SK-N-SH (cell line): ENCODE data around the gene C22orf15. TPM values are rescaled to one million over a fixed set of nuclear protein-coding genes. Genes with fewer than 3 reads are reported as not detected.

ENCODE experiments used
- CTCF ChIA-PET: fragments of 300-600, 350-600 bp; formaldehyde crosslinking; extraction: SDS; loops from one replicate; lab custom pipeline; 2021; lab: Yijun Ruan, JAX
- POLR2A ChIA-PET: fragments of 350-600 bp; sonication (Branson Sonifier 250); formaldehyde crosslinking; extraction: SDS; loops from one replicate; lab custom pipeline; 2020; ENCODE audit warnings: antibody characterized with exemption, inconsistent platforms; lab: Yijun Ruan, JAX
- DNase-seq: peaks from one replicate; pipeline ENCODE4 v3.0.0; 2012
- H2AFZ ChIP-seq: fragments of 200-600 bp; sonication (generic); 2 replicates; pipeline ENCODE4 v1.8.1; 2016; ENCODE audit warnings: antibody characterized with exemption, mild to moderate bottlenecking, low read depth
- H3F3A ChIP-seq: fragments of 200-600 bp; sonication (generic); replicated peaks from 2 replicates; pipeline ENCODE3; 2016; ENCODE audit warnings: antibody characterized with exemption, mild to moderate bottlenecking; ENCODE audit not compliant: insufficient read depth
- H3K27ac ChIP-seq, 2 experiments: fragments of 200-500 bp in 1 of 2; fragments of 200-600 bp in 1 of 2; sonication (Bioruptor generic) in 1 of 2; sonication (generic), shearing (Covaris generic) in 1 of 2; 2 replicates each; pipeline versions ENCODE4 v1.5.1 to v1.6.1; 2014 to 2016; ENCODE audit warnings: low read depth in 2 of 2, inconsistent platforms in 1 of 2, low read length in 1 of 2, mild to moderate bottlenecking in 1 of 2, mixed read lengths in 1 of 2
- H3K27me3 ChIP-seq: fragments of 200-600 bp; sonication (generic), shearing (Covaris generic); 2 replicates; pipeline ENCODE4 v1.6.1; 2016; ENCODE audit warnings: mixed run types; ENCODE audit not compliant: insufficient read depth
- H3K36me3 ChIP-seq, 2 experiments: fragments of 200-500 bp in 1 of 2; fragments of 200-600 bp in 1 of 2; sonication (Bioruptor generic) in 1 of 2; sonication (generic) in 1 of 2; replicated peaks in 1 of 2; 2 replicates each; pipeline versions ENCODE3 to v1.5.1; 2014 to 2016; ENCODE audit warnings: low read length in 1 of 2, mild to moderate bottlenecking in 1 of 2; ENCODE audit not compliant: insufficient read depth in 2 of 2, control insufficient read depth in 1 of 2
- H3K4me1 ChIP-seq, 2 experiments: fragments of 200-500 bp in 1 of 2; fragments of 200-600 bp in 1 of 2; sonication (Bioruptor generic) in 1 of 2; sonication (generic), shearing (Covaris generic) in 1 of 2; 2 replicates each; pipeline versions ENCODE4 v1.5.1 to v1.6.1; 2014 to 2016; ENCODE audit warnings: low read depth in 1 of 2, low read length in 1 of 2, mixed run types in 1 of 2; ENCODE audit not compliant: insufficient read depth in 2 of 2, control insufficient read depth in 1 of 2
- H3K4me2 ChIP-seq: fragments of 200-600 bp; sonication (generic), shearing (Covaris generic); 2 replicates; pipeline ENCODE4 v1.6.1; 2017; ENCODE audit warnings: mixed run types
- H3K4me3 ChIP-seq, 2 experiments: fragments of 200-500 bp in 1 of 2; fragments of 200-600 bp in 1 of 2; sonication (Bioruptor generic) in 1 of 2; sonication (generic), shearing (Covaris generic) in 1 of 2; 2 replicates each; pipeline versions ENCODE4 v1.5.1 to v1.8.1; 2014 to 2016; ENCODE audit warnings: low read depth in 2 of 2, inconsistent platforms in 1 of 2, low read length in 1 of 2, mild to moderate bottlenecking in 1 of 2, mixed read lengths in 1 of 2, moderate library complexity in 1 of 2
- H3K79me2 ChIP-seq: fragments of 200-600 bp; sonication (generic); 2 replicates; pipeline ENCODE4 v1.8.1; 2017; ENCODE audit warnings: mild to moderate bottlenecking; ENCODE audit not compliant: insufficient read depth
- H3K9ac ChIP-seq: fragments of 200-600 bp; sonication (generic); 2 replicates; pipeline ENCODE4 v1.6.1; 2017; ENCODE audit warnings: mixed run types
- H3K9me2 ChIP-seq: fragments of 200-600 bp; sonication (generic); 2 replicates; pipeline ENCODE4 v1.6.1; 2017; ENCODE audit warnings: mixed run types
- H3K9me3 ChIP-seq: fragments of 200-600 bp; sonication (generic); 2 replicates; pipeline ENCODE4 v1.6.1; 2017; ENCODE audit warnings: mixed run types, mild to moderate bottlenecking, moderate library complexity
- H4K20me1 ChIP-seq: fragments of 200-600 bp; sonication (generic); 2 replicates; pipeline ENCODE4 v1.6.1; 2017; ENCODE audit warnings: mild to moderate bottlenecking, mixed run types; ENCODE audit not compliant: insufficient read depth
- FOSL2 ChIP-seq: IDR thresholded peaks from 2 replicates; pipeline ENCODE4 v1.4.0; 2012; ENCODE audit warnings: low read depth, mild to moderate bottlenecking, moderate library complexity, borderline replicate concordance
- FOXM1 ChIP-seq: IDR thresholded peaks from 2 replicates; pipeline ENCODE4 v1.4.0; 2012; ENCODE audit warnings: low read depth, mild to moderate bottlenecking
- GABPA ChIP-seq: IDR thresholded peaks from 2 replicates; pipeline ENCODE4 v1.4.0; 2012; ENCODE audit warnings: low read depth, mild to moderate bottlenecking
- JUND ChIP-seq: IDR thresholded peaks from 2 replicates; pipeline ENCODE4 v1.4.0; 2012
- NFIC ChIP-seq: IDR thresholded peaks from 2 replicates; pipeline ENCODE4 v1.4.0; 2012; ENCODE audit warnings: borderline replicate concordance
- RCOR1 ChIP-seq: fragments of 150-350 bp; IDR thresholded peaks from 2 replicates; pipeline ENCODE4 v1.6.1; 2017; ENCODE audit warnings: antibody characterized with exemption, low read length
- RFX5 ChIP-seq: IDR thresholded peaks from 2 replicates; pipeline ENCODE4 v1.6.1; 2012; ENCODE audit warnings: mild to moderate bottlenecking, improper control_type of control experiment, low read length
- RXRA ChIP-seq: IDR thresholded peaks from 2 replicates; pipeline ENCODE4 v1.4.0; 2012; ENCODE audit warnings: low read depth, mild to moderate bottlenecking, borderline replicate concordance
- TEAD4 ChIP-seq: IDR thresholded peaks from 2 replicates; pipeline ENCODE4 v1.4.0; 2012; ENCODE audit warnings: mild to moderate bottlenecking, borderline replicate concordance; ENCODE audit not compliant: insufficient read depth
- WGBS: methylation state at CpG from one replicate; pipeline ENCODE4 v1.1.6; 2017; ENCODE audit warnings: low lambda C conversion rate; 5-methylcytosine and 5-hydroxymethylcytosine counted together
- polyA plus RNA-seq, 3 experiments: library from polyadenylated mRNA; depleted of rRNA; stranded (reverse); fragments of >200 nt; gene quantifications; 2 replicates each; pipeline ENCODE4 v1.2.3, GENCODE V29; 2012
- TF ChIP-seq, protein P1 (sequence below): fragments of 150-350 bp; IDR thresholded peaks from 2 replicates; pipeline ENCODE4 v1.6.1; 2016; ENCODE audit warnings: mild to moderate bottlenecking, low read depth, low read length
- TF ChIP-seq, protein P2 (sequence below): IDR thresholded peaks from 2 replicates; pipeline ENCODE4 v1.4.0; 2012; ENCODE audit warnings: low read depth
- TF ChIP-seq, protein P3 (sequence below): fragments of 150-350 bp; IDR thresholded peaks from 2 replicates; pipeline ENCODE4 v1.6.1; 2017; ENCODE audit warnings: antibody characterized with exemption, low read length, low read depth, borderline replicate concordance
- TF ChIP-seq, protein P4 (sequence below): IDR thresholded peaks from 2 replicates; pipeline ENCODE4; 2012
- TF ChIP-seq, protein P5 (sequence below): fragments of 200-600 bp; sonication (generic); IDR thresholded peaks from 2 replicates; pipeline ENCODE4 v1.6.1; 2017; ENCODE audit warnings: antibody characterized with exemption, mild to moderate bottlenecking, moderate library complexity
- TF ChIP-seq, protein P6 (sequence below): IDR thresholded peaks from 2 replicates; pipeline ENCODE4 v1.4.0; 2012; ENCODE audit warnings: low read depth, borderline replicate concordance

The C22orf15 gene
- polyA plus RNA-seq, 1 of the 3 experiments (the other 2 are of a cell fraction) = 1.6 TPM

DNA sequence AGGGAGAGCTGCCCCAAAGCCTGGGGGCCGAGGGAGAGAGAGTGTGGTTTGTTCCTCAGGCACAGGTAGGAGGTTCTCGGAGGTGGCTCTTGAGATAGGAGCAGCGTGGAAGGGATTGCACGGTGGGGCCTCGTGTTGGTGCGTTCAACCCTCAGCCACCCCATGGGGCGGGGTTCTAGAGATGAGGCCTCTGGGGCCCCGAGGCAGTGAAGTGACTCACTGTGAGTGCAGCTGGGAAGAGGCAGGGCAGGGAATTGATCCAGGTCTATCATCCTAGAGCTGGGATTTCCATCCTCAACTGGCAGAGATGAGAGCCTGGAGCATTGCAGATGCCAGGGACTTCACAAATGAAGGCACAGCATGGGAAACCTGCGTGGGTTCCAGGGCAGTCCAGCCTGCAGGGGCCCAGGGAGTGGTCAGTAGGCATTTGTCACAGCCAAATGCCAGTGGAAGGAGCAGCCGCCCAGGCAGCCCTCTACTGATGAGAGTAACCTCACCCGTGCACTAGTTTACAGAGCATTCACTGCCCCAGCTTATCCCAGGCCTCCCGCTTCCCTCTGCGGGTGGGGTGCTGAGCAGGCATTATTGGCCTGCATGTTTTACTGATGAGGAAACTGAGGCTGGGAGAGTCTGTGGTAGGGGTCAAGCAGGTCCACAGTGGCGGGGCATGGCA lies 18.9 kb downstream of the C22orf15 start:
- H4K20me1 ChIP-seq = no peaks in the 10 kb centered on the region
- peaks cover 0 to 25% of the 10 kb centered on the region in 2 experiments; a peak in 1 of 4 replicates for H3K4me1 ChIP-seq
- H3K9ac ChIP-seq = no peak overlapping the region
- H3K9me2 ChIP-seq = no peaks in the 10 kb centered on the region
- DNase-seq = no peak
- H3K4me2 ChIP-seq = no peak overlapping the region
- ChIA-PET CTCF (interaction anchor here (2.7 kb wide), 1 partner anchor 68 kb away, joined by 10 read pairs; no protein-coding TSS in a partner anchor), POLR2A (no interaction called here)
- no peaks in the 10 kb centered on the region for H3K27me3 ChIP-seq
- 65% methylated on average over 11 of the region's 14 CpGs for whole genome bisulfite sequencing
- H2AFZ ChIP-seq = no peak overlapping the region
- TF ChIP-seq, protein P1, sequence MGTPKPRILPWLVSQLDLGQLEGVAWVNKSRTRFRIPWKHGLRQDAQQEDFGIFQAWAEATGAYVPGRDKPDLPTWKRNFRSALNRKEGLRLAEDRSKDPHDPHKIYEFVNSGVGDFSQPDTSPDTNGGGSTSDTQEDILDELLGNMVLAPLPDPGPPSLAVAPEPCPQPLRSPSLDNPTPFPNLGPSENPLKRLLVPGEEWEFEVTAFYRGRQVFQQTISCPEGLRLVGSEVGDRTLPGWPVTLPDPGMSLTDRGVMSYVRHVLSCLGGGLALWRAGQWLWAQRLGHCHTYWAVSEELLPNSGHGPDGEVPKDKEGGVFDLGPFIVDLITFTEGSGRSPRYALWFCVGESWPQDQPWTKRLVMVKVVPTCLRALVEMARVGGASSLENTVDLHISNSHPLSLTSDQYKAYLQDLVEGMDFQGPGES = no peak
- TF ChIP-seq FOSL2 (no peak; the same call in 1 of the 2 replicates), GABPA (no peak), NFIC (no peak), RFX5 (no peak), RCOR1 (no peak), FOXM1 (no peak), TEAD4 (no peak), JUND (no peak), RXRA (no peak)
- TF ChIP-seq, protein P2, sequence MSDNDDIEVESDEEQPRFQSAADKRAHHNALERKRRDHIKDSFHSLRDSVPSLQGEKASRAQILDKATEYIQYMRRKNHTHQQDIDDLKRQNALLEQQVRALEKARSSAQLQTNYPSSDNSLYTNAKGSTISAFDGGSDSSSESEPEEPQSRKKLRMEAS = no peak
- TF ChIP-seq, protein P3, sequence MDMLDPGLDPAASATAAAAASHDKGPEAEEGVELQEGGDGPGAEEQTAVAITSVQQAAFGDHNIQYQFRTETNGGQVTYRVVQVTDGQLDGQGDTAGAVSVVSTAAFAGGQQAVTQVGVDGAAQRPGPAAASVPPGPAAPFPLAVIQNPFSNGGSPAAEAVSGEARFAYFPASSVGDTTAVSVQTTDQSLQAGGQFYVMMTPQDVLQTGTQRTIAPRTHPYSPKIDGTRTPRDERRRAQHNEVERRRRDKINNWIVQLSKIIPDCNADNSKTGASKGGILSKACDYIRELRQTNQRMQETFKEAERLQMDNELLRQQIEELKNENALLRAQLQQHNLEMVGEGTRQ = no peak
- TF ChIP-seq, protein P4, sequence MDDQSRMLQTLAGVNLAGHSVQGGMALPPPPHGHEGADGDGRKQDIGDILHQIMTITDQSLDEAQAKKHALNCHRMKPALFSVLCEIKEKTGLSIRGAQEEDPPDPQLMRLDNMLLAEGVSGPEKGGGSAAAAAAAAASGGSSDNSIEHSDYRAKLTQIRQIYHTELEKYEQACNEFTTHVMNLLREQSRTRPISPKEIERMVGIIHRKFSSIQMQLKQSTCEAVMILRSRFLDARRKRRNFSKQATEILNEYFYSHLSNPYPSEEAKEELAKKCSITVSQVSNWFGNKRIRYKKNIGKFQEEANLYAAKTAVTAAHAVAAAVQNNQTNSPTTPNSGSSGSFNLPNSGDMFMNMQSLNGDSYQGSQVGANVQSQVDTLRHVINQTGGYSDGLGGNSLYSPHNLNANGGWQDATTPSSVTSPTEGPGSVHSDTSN = no peak
- TF ChIP-seq, protein P5, sequence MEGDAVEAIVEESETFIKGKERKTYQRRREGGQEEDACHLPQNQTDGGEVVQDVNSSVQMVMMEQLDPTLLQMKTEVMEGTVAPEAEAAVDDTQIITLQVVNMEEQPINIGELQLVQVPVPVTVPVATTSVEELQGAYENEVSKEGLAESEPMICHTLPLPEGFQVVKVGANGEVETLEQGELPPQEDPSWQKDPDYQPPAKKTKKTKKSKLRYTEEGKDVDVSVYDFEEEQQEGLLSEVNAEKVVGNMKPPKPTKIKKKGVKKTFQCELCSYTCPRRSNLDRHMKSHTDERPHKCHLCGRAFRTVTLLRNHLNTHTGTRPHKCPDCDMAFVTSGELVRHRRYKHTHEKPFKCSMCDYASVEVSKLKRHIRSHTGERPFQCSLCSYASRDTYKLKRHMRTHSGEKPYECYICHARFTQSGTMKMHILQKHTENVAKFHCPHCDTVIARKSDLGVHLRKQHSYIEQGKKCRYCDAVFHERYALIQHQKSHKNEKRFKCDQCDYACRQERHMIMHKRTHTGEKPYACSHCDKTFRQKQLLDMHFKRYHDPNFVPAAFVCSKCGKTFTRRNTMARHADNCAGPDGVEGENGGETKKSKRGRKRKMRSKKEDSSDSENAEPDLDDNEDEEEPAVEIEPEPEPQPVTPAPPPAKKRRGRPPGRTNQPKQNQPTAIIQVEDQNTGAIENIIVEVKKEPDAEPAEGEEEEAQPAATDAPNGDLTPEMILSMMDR = no peak
- TF ChIP-seq, protein P6, sequence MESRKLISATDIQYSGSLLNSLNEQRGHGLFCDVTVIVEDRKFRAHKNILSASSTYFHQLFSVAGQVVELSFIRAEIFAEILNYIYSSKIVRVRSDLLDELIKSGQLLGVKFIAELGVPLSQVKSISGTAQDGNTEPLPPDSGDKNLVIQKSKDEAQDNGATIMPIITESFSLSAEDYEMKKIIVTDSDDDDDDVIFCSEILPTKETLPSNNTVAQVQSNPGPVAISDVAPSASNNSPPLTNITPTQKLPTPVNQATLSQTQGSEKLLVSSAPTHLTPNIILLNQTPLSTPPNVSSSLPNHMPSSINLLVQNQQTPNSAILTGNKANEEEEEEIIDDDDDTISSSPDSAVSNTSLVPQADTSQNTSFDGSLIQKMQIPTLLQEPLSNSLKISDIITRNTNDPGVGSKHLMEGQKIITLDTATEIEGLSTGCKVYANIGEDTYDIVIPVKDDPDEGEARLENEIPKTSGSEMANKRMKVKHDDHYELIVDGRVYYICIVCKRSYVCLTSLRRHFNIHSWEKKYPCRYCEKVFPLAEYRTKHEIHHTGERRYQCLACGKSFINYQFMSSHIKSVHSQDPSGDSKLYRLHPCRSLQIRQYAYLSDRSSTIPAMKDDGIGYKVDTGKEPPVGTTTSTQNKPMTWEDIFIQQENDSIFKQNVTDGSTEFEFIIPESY = no peak
- peaks cover 4% of the 10 kb centered on the region for H3F3A ChIP-seq
- H3K4me3 ChIP-seq = no peak overlapping the region
- H3K27ac ChIP-seq = no peak overlapping the region
- peaks cover 0 to 3% of the 10 kb centered on the region in 2 experiments for H3K36me3 ChIP-seq
- no peaks in the 10 kb centered on the region for H3K79me2 ChIP-seq
- H3K9me3 ChIP-seq = no peaks in the 10 kb centered on the region
